Peyer's patch (tissue), 4 donors: ENCODE data around the gene CD99. TPM values are rescaled to one million over a fixed set of nuclear protein-coding genes. Genes with fewer than 3 reads are reported as not detected.
"Not testable (repeated sequence)": the region's sequence is repeated elsewhere in the genome, so short reads cannot be mapped to it uniquely, and the experiment has no call there.

Experiments used
- DNase-seq, 3 donors: peaks; one replicate each; pipeline ENCODE4 v3.0.0-alpha.2; 2017 to 2019
- H3K27ac ChIP-seq, 4 donors: fragments of 200-600 bp; sonication (generic); one replicate each; pipeline ENCODE4 v1.5.1; 2016 to 2019
- H3K27me3 ChIP-seq, 2 donors: fragments of 200-600 bp; sonication (generic); one replicate each; pipeline ENCODE4 v1.5.1; 2019
- H3K36me3 ChIP-seq, 3 donors: fragments of 200-600 bp; sonication (generic); one replicate each; pipeline ENCODE4 v1.5.1; 2016 to 2019
- H3K4me1 ChIP-seq, 4 donors: fragments of 200-600 bp; sonication (generic); one replicate each; pipeline ENCODE4 v1.5.1; 2016 to 2019
- H3K4me3 ChIP-seq, 4 donors: fragments of 200-600 bp; sonication (generic); 1 replicate in 3 of 4; 2 replicates in 1 of 4; pipeline ENCODE4 v1.5.1; 2016 to 2019; ENCODE audit warnings: mild to moderate bottlenecking in 1 of 4
- H3K9me3 ChIP-seq, 4 donors: fragments of 200-600 bp; sonication (generic); one replicate each; pipeline ENCODE4 v1.5.1; 2016 to 2019; ENCODE audit warnings: mild to moderate bottlenecking in 1 of 4
- CTCF ChIP-seq, 6 experiments: fragments of 450-650 bp in 4 of 6; fragments of 200-600 bp in 2 of 6; sonication (generic) in 1 of 6; IDR thresholded peaks; one replicate each; pipeline ENCODE4 v1.5.1; 2017 to 2019; ENCODE audit warnings: antibody characterized with exemption in 6 of 6, mild to moderate bottlenecking in 3 of 6, moderate library complexity in 1 of 6
- POLR2A ChIP-seq, 2 donors: fragments of 450-650 bp; IDR thresholded peaks; one replicate each; pipeline ENCODE4 v1.5.1; 2017; ENCODE audit warnings: antibody characterized with exemption in 2 of 2, mild to moderate bottlenecking in 2 of 2, moderate library complexity in 2 of 2
- total RNA-seq, 4 donors: library from RNA; depleted of rRNA; stranded (reverse); fragments of >200 nt; gene quantifications; one replicate each; pipeline ENCODE4 v1.1.0, GENCODE V29; 2016

The CD99 gene
- total RNA-seq, 4 donors from 2014 or later: 129 to 209 (median 175) TPM

- DNase-seq: peak in 1 of 3 donors; percentile 49
- Histone ChIP-seq H3K9me3 (no peaks in the 10 kb centered on the region), H3K4me1 (peaks cover 0 to 4% (median 0%) of the 10 kb centered on the region in 4 donors), H3K27me3 (no peaks in the 10 kb centered on the region), H3K36me3 (no peaks in the 10 kb centered on the region), H3K4me3 (no peak overlapping the region), H3K27ac (peak overlapping the region in 1 of 4 donors; percentile 25)
- TF ChIP-seq POLR2A (IDR thresholded peaks at IDR 0.05) (no peak), CTCF (IDR thresholded peaks at IDR 0.05) (no peak)
Measured at GRCh38 chrX:2767631-2768455, 76.7 kb downstream of the CD99 start.

GRCh38 chrX:2769615-2770014 lies 78.5 kb downstream of the CD99 start:
- no peak overlapping the region for H3K27ac ChIP-seq

GRCh38 chrX:2773166-2774055 lies 82.3 kb downstream of the CD99 start:
- not testable (repeated sequence) for H3K4me1 ChIP-seq, H3K27ac ChIP-seq, H3K36me3 ChIP-seq, DNase-seq, H3K9me3 ChIP-seq, H3K4me3 ChIP-seq, H3K27me3 ChIP-seq

More at GRCh38 chrX:2769615-2770014, 78.5 kb downstream of the CD99 start:
- DNase-seq: no peak
- no peak overlapping the region for H3K4me3 ChIP-seq
- TF ChIP-seq CTCF (IDR thresholded peaks at IDR 0.05): no peak
- no peak for TF ChIP-seq POLR2A (IDR thresholded peaks at IDR 0.05)
- H3K9me3 ChIP-seq: no peaks in the 10 kb centered on the region
- peaks cover 0 to 4% (median 0%) of the 10 kb centered on the region in 4 donors for H3K4me1 ChIP-seq
- no peaks in the 10 kb centered on the region for H3K27me3 ChIP-seq
- H3K36me3 ChIP-seq: no peaks in the 10 kb centered on the region

GRCh38 chrX:2774057-2774456 lies 83.0 kb downstream of the CD99 start:
- no peak overlapping the region for H3K27ac ChIP-seq
- no peak overlapping the region for H3K4me3 ChIP-seq
- TF ChIP-seq POLR2A (IDR thresholded peaks at IDR 0.05): no peak
- TF ChIP-seq CTCF (IDR thresholded peaks at IDR 0.05): no peak
- H3K27me3 ChIP-seq: no peaks in the 10 kb centered on the region
- H3K36me3 ChIP-seq: no peaks in the 10 kb centered on the region
- H3K4me1 ChIP-seq: no peaks in the 10 kb centered on the region
- no peak for DNase-seq
- no peaks in the 10 kb centered on the region for H3K9me3 ChIP-seq

GRCh38 chrX:2774776-2775175 lies 83.7 kb downstream of the CD99 start:
- Histone ChIP-seq H3K27ac (no peak overlapping the region), H3K4me1 (no peaks in the 10 kb centered on the region), H3K9me3 (no peaks in the 10 kb centered on the region), H3K36me3 (no peaks in the 10 kb centered on the region), H3K4me3 (no peak overlapping the region), H3K27me3 (no peaks in the 10 kb centered on the region)
- no peak for TF ChIP-seq POLR2A (IDR thresholded peaks at IDR 0.05)
- no peak for TF ChIP-seq CTCF (IDR thresholded peaks at IDR 0.05)
- no peak for DNase-seq

GRCh38 chrX:2780472-2781225 lies 89.6 kb downstream of the CD99 start:
- H3K9me3 ChIP-seq, H3K36me3 ChIP-seq, H3K4me3 ChIP-seq, H3K27me3 ChIP-seq, H3K27ac ChIP-seq, DNase-seq, H3K4me1 ChIP-seq: not testable (repeated sequence)
